Prostate gland (tissue), 2 donors: ENCODE data around the gene HNRNPC. TPM values are rescaled to one million over a fixed set of nuclear protein-coding genes. Genes with fewer than 3 reads are reported as not detected.

Source experiments
- DNase-seq: peaks from one replicate; pipeline ENCODE4 v3.0.0-alpha.2; 2019; ENCODE audit warnings: low spot score
- H3K27ac ChIP-seq, 2 donors: fragments of 200-600 bp; sonication (generic); 2 replicates each; pipeline ENCODE4 v1.5.1; 2017 to 2019
- H3K27me3 ChIP-seq: fragments of 200-600 bp; sonication (generic); replicated peaks from 2 replicates; pipeline ENCODE4 v1.5.1; 2019; ENCODE audit not compliant: insufficient read depth
- H3K36me3 ChIP-seq, 2 donors: fragments of 200-600 bp; sonication (generic); 1 replicate in 1 of 2; 2 replicates in 1 of 2; pipeline versions ENCODE4 v1.5.1 to v1.8.1; 2017 to 2019
- H3K4me1 ChIP-seq: fragments of 200-600 bp; sonication (generic); replicated peaks from 2 replicates; pipeline ENCODE4 v1.5.1; 2019
- H3K4me3 ChIP-seq, 2 donors: fragments of 200-600 bp; sonication (generic); 2 replicates each; pipeline ENCODE4 v1.5.1; 2017 to 2019
- H3K9me3 ChIP-seq: fragments of 200-600 bp; sonication (generic); 2 replicates; pipeline ENCODE4 v1.5.1; 2017
- CTCF ChIP-seq, 4 experiments: fragments of 200-600 bp in 2 of 4; fragments of 450-650 bp in 2 of 4; sonication (generic) in 2 of 4; IDR thresholded peaks; 1 replicate in 3 of 4; 2 replicates in 1 of 4; pipeline ENCODE4 v1.5.1; 2016 to 2019; ENCODE audit warnings: antibody characterized with exemption in 4 of 4, mild to moderate bottlenecking in 2 of 4, moderate library complexity in 2 of 4
- POLR2A ChIP-seq: fragments of 450-650 bp; IDR thresholded peaks from one replicate; pipeline ENCODE4 v1.6.1; 2016; ENCODE audit warnings: antibody characterized with exemption, mild to moderate bottlenecking
- POLR2AphosphoS5 ChIP-seq: sonication (generic); formaldehyde crosslinking; IDR thresholded peaks from one replicate; pipeline ENCODE4 v1.6.1; 2017; ENCODE audit warnings: antibody characterized with exemption
- WGBS: methylation state at CpG from one replicate; pipeline ENCODE4 v1.1.5; 2018; 5-methylcytosine and 5-hydroxymethylcytosine counted together
- intact Hi-C: fragments of 100-400 bp; cut with DNase I; formaldehyde crosslinking; loops from one replicate; pipeline ENCODE4 v1.14.2; 2022
- total RNA-seq, 2 donors: library from RNA; depleted of rRNA; stranded (reverse); fragments of >200 nt; gene quantifications; one replicate each; pipeline ENCODE4 v1.1.0, GENCODE V29; 2016

The HNRNPC gene
- total RNA-seq, 2 donors from 2014 or later, result 411 to 423 TPM

GRCh38 chr14:21252149-21252548 is 17.1 kb downstream of the HNRNPC start:
- Histone ChIP-seq H3K9me3 (no peaks in the 10 kb centered on the region), H3K4me3 (no peak overlapping the region), H3K27me3 (no peaks in the 10 kb centered on the region), H3K4me1 (peaks cover 8% of the 10 kb centered on the region), H3K36me3 (peaks cover 0 to 5% of the 10 kb centered on the region in 2 donors), H3K27ac (no peak overlapping the region)
- TF ChIP-seq POLR2AphosphoS5 (no peak), POLR2A (no peak), CTCF (IDR thresholded peaks at IDR 0.05) (no peak)
- WGBS, result 86% methylated on average over 2 of the region's 2 CpGs
- no peak for DNase-seq
- intact Hi-C loops, result no loop called here

GRCh38 chr14:21251215-21251614 is 18.0 kb downstream of the HNRNPC start:
- no peak for DNase-seq
- H3K27ac ChIP-seq, result no peak overlapping the region
- no peaks in the 10 kb centered on the region for H3K9me3 ChIP-seq
- H3K4me1 ChIP-seq, result peaks cover 2% of the 10 kb centered on the region
- peaks cover 0 to 5% of the 10 kb centered on the region in 2 donors for H3K36me3 ChIP-seq
- H3K27me3 ChIP-seq, result no peaks in the 10 kb centered on the region
- 93% methylated on average over 5 of the region's 5 CpGs for WGBS
- no peak overlapping the region for H3K4me3 ChIP-seq
- intact Hi-C loops, result no loop called here
- TF ChIP-seq POLR2A, result no peak
- no peak for TF ChIP-seq CTCF (IDR thresholded peaks at IDR 0.05)
- TF ChIP-seq POLR2AphosphoS5, result no peak

GRCh38 chr14:21248739-21249411 is 20.4 kb downstream of the HNRNPC start:
- intact Hi-C loops, result no loop called here

GRCh38 chr14:21248338-21248737 is 20.9 kb downstream of the HNRNPC start:
- WGBS, result 100% methylated on average over 1 of the region's 1 CpG
- TF ChIP-seq POLR2AphosphoS5 (no peak), CTCF (IDR thresholded peaks at IDR 0.05) (no peak), POLR2A (no peak)
- no peaks in the 10 kb centered on the region for H3K9me3 ChIP-seq
- intact Hi-C loops, result no loop called here
- no peaks in the 10 kb centered on the region for H3K36me3 ChIP-seq
- H3K27me3 ChIP-seq, result no peaks in the 10 kb centered on the region
- H3K4me3 ChIP-seq, result no peak overlapping the region
- H3K4me1 ChIP-seq, result peaks cover 2% of the 10 kb centered on the region
- H3K27ac ChIP-seq, result no peak overlapping the region
- no peak for DNase-seq

More at GRCh38 chr14:21248739-21249411, 20.4 kb downstream of the HNRNPC start:
- H3K4me3 ChIP-seq, result no peak overlapping the region
- H3K27me3 ChIP-seq, result no peaks in the 10 kb centered on the region
- no peak overlapping the region for H3K27ac ChIP-seq
- 95% methylated on average over 8 of the region's 8 CpGs for WGBS
- no peaks in the 10 kb centered on the region for H3K36me3 ChIP-seq
- H3K9me3 ChIP-seq, result no peaks in the 10 kb centered on the region
- TF ChIP-seq POLR2AphosphoS5, result no peak
- TF ChIP-seq CTCF (IDR thresholded peaks at IDR 0.05), result no peak
- TF ChIP-seq POLR2A, result no peak
- no peak for DNase-seq
- H3K4me1 ChIP-seq, result peaks cover 2% of the 10 kb centered on the region

- H3K27ac ChIP-seq, result no peak overlapping the region
- H3K27me3 ChIP-seq, result no peaks in the 10 kb centered on the region
- intact Hi-C loops, result no loop called here
- no peaks in the 10 kb centered on the region for H3K4me1 ChIP-seq
- H3K9me3 ChIP-seq, result no peaks in the 10 kb centered on the region
- no peaks in the 10 kb centered on the region for H3K36me3 ChIP-seq
- no peak overlapping the region for H3K4me3 ChIP-seq
- TF ChIP-seq CTCF (IDR thresholded peaks at IDR 0.05) (no peak), POLR2A (no peak), POLR2AphosphoS5 (no peak)
- no peak for DNase-seq
- WGBS, result 93% methylated on average over 7 of the region's 7 CpGs
Measured at GRCh38 chr14:21245813-21246212, 23.4 kb downstream of the HNRNPC start.
